Thyroid gland (tissue), 4 donors: ENCODE data around the gene HAO1.

ENCODE experiments used
- CTCF ChIP-seq, 6 experiments: fragments of 200-600 bp in 3 of 6; fragments of 450-650 bp in 3 of 6; sonication (generic) in 3 of 6; IDR thresholded peaks; one replicate each; pipeline ENCODE4 v1.5.1; 2016 to 2019; ENCODE audit warnings: antibody characterized with exemption in 6 of 6, mild to moderate bottlenecking in 2 of 6, inconsistent platforms in 1 of 6, moderate library complexity in 1 of 6
- POLR2A ChIP-seq, 2 donors: fragments of 450-650 bp; IDR thresholded peaks; one replicate each; pipeline ENCODE4 v1.6.1; 2017; ENCODE audit warnings: antibody characterized with exemption in 2 of 2, mild to moderate bottlenecking in 2 of 2, moderate library complexity in 1 of 2

DNA sequence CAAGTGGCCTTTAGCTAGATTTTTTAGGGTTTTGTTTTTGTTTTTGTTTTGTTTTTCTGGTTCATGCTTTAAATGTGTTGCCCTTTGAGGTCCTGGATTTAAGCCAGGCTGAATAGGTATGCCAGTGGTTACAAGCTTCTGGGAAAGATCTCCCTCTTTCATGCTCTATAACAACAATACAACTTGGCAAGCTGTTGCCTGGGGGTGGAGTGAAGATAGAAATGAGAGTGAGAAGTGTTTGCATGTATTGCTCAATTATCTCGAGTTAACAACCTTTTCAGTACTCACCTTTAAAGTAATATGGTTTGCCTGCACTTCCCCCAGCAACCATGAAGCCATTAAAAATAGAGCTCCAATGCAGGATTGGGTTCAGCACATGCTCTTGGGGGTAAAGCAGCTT is 19.2 kb upstream of the HAO1 start:
- TF ChIP-seq CTCF (IDR thresholded peaks at IDR 0.05) = no peak
- TF ChIP-seq POLR2A (IDR thresholded peaks at IDR 0.05) = no peak
